GM12878 (cell line): ENCODE measurements around the gene ASIC3. TPM values are rescaled to one million over a fixed set of nuclear protein-coding genes. Genes with fewer than 3 reads are reported as not detected.

Experiments
- ATAC-seq: fragments of 200-7000 bp; cut with Tn5 transposase; 3 replicates; pipeline ENCODE4 v1.9.1; 2020; ENCODE audit warnings: mild to moderate bottlenecking, moderate library complexity
- BruUV-seq: library from RNA; stranded (reverse); fragments of 400-500 nt; replicated peaks from 2 replicates; lab custom pipeline; 2021; lab: Mats Ljungman, UMichigan
- CTCF ChIA-PET: fragments of 300-600 bp; sonication (Branson Sonifier 250); formaldehyde crosslinking; extraction: SDS; loops from one replicate; lab custom pipeline; 2021; ENCODE audit warnings: inconsistent platforms; lab: Yijun Ruan, JAX
- POLR2A ChIA-PET: fragments of 350-600 bp; formaldehyde crosslinking; extraction: SDS; loops from one replicate; lab custom pipeline; 2021; ENCODE audit warnings: inconsistent platforms; lab: Charles Lee
- RAD21 ChIA-PET: fragments of 300-600 bp; sonication (Branson Sonifier 250); formaldehyde crosslinking; loops from one replicate; lab custom pipeline; 2023; ENCODE audit warnings: antibody characterized with exemption; ENCODE audit not compliant: unreplicated experiment; lab: Charles Lee
- SMC1A ChIA-PET: fragments of 300-600 bp; sonication (Branson Sonifier 250); formaldehyde crosslinking; loops from one replicate; lab custom pipeline; 2023; ENCODE audit not compliant: unreplicated experiment, uncharacterized antibody; lab: Charles Lee
- DNase-seq: peaks from one replicate; pipeline ENCODE4 v3.0.0-alpha.2; 2011; ENCODE audit warnings: low read depth, low spot score
- FAIRE-seq: peaks from 3 replicates; lab custom pipeline; 2011; peaks lifted over from hg19 to GRCh38; lab: Jason Lieb, UNC
- H2AFZ ChIP-seq: 2 replicates; pipeline ENCODE4 v1.6.0; 2011; ENCODE audit warnings: low read depth, low read length, control low read depth; ENCODE audit not compliant: control insufficient read depth
- H3K27ac ChIP-seq: 2 replicates; pipeline ENCODE4 v1.5.1; 2011; ENCODE audit warnings: control low read depth; ENCODE audit not compliant: control insufficient read depth, insufficient read depth
- H3K27me3 ChIP-seq, 2 experiments: replicated peaks in 1 of 2; 2 replicates each; pipeline versions ENCODE4 v1.6.0 to v1.6.1; 2011; ENCODE audit warnings: low read length in 1 of 2; ENCODE audit not compliant: control insufficient read depth in 2 of 2, insufficient read depth in 2 of 2
- H3K36me3 ChIP-seq, 2 experiments: 2 replicates each; pipeline ENCODE4 v1.5.1; 2011; ENCODE audit warnings: low read length in 1 of 2; ENCODE audit not compliant: control insufficient read depth in 2 of 2, insufficient read depth in 2 of 2
- H3K4me1 ChIP-seq: 2 replicates; pipeline ENCODE4 v1.6.1; 2011; ENCODE audit warnings: mild to moderate bottlenecking, low read length, moderate library complexity, mixed read lengths; ENCODE audit not compliant: control insufficient read depth, insufficient read depth
- H3K4me2 ChIP-seq: 2 replicates; pipeline ENCODE4 v1.6.0; 2011; ENCODE audit warnings: control low read depth; ENCODE audit not compliant: control insufficient read depth, insufficient read depth
- H3K4me3 ChIP-seq: fragments of 200-600 bp; sonication (generic); 2 replicates; pipeline ENCODE4 v1.5.1; 2016
- H3K79me2 ChIP-seq: 2 replicates; pipeline ENCODE4 v1.6.0; 2011; ENCODE audit warnings: low read length; ENCODE audit not compliant: control insufficient read depth, insufficient read depth
- H3K9ac ChIP-seq: 2 replicates; pipeline ENCODE4 v1.8.0; 2011; ENCODE audit warnings: low read length, control low read depth, mixed read lengths; ENCODE audit not compliant: control insufficient read depth, insufficient read depth
- H3K9me3 ChIP-seq: replicated peaks from 3 replicates; pipeline ENCODE4 v1.5.1; 2011; ENCODE audit warnings: mild to moderate bottlenecking, low read length; ENCODE audit not compliant: control insufficient read depth, insufficient read depth
- H4K20me1 ChIP-seq: 2 replicates; pipeline ENCODE4 v1.6.0; 2011; ENCODE audit not compliant: control insufficient read depth, insufficient read depth
- ASH2L ChIP-seq: fragments of 300-600, 200-600 bp; sonication (generic); IDR thresholded peaks from 2 replicates; pipeline ENCODE4 v1.6.1; 2017; ENCODE audit warnings: low read depth, mild to moderate bottlenecking, borderline replicate concordance
- ATF7 ChIP-seq: fragments of 450-650 bp; IDR thresholded peaks from 2 replicates; pipeline ENCODE4 v1.6.1; 2016; ENCODE audit warnings: low read depth, mild to moderate bottlenecking
- DPF2 ChIP-seq: fragments of 450-650 bp; IDR thresholded peaks from 2 replicates; pipeline ENCODE4 v1.6.1; 2017; ENCODE audit warnings: mild to moderate bottlenecking
- E2F8 ChIP-seq: fragments of 450-650 bp; IDR thresholded peaks from 2 replicates; pipeline ENCODE4 v1.6.1; 2018; ENCODE audit warnings: mild to moderate bottlenecking, low read depth, moderate library complexity; ENCODE audit not compliant: partially characterized antibody
- EED ChIP-seq: sonication (generic); IDR thresholded peaks from 2 replicates; pipeline ENCODE4 v1.6.1; 2016; ENCODE audit warnings: antibody characterized with exemption, low read depth
- FOS ChIP-seq: IDR thresholded peaks from 3 replicates; pipeline ENCODE4 v1.6.1; 2011; ENCODE audit warnings: borderline replicate concordance; ENCODE audit not compliant: insufficient read length; ENCODE audit errors: extremely low read depth
- FOXM1 ChIP-seq: IDR thresholded peaks from 2 replicates; pipeline ENCODE4 v1.6.1; 2012; ENCODE audit warnings: low read depth, mild to moderate bottlenecking, inconsistent platforms, low read length, moderate library complexity
- IRF4 ChIP-seq: IDR thresholded peaks from 2 replicates; pipeline ENCODE4 v1.6.1; 2011; ENCODE audit warnings: low read depth, low read length
- MAX ChIP-seq: IDR thresholded peaks from 2 replicates; pipeline ENCODE4 v1.6.1; 2012; ENCODE audit warnings: low read depth, low read length, improper control_type of control experiment
- MEF2B ChIP-seq: fragments of 450-650 bp; IDR thresholded peaks from 2 replicates; pipeline ENCODE4 v1.6.1; 2018; ENCODE audit warnings: mild to moderate bottlenecking, moderate library complexity; ENCODE audit not compliant: partially characterized antibody, poor library complexity, severe bottlenecking
- MXI1 ChIP-seq: fragments of 150-350 bp; IDR thresholded peaks from 2 replicates; pipeline ENCODE4 v1.6.1; 2011; ENCODE audit warnings: low read depth, mild to moderate bottlenecking, inconsistent platforms, low read length, improper control_type of control experiment
- NR2C2 ChIP-seq: IDR thresholded peaks from 2 replicates; pipeline ENCODE4 v1.6.1; 2011; ENCODE audit warnings: borderline replicate concordance, low read depth; ENCODE audit not compliant: control insufficient read depth, insufficient read length
- PAX8 ChIP-seq: fragments of 450-650 bp; IDR thresholded peaks from 2 replicates; pipeline ENCODE4 v1.6.1; 2017; ENCODE audit warnings: mild to moderate bottlenecking, moderate library complexity
- RELA ChIP-seq: fragments of 450-650 bp; IDR thresholded peaks from 2 replicates; pipeline ENCODE4 v1.8.0; 2014; ENCODE audit warnings: borderline replicate concordance; ENCODE audit not compliant: partially characterized antibody
- RELB ChIP-seq: fragments of 450-650 bp; IDR thresholded peaks from 2 replicates; pipeline ENCODE4 v1.6.1; 2017; ENCODE audit warnings: low read depth, mild to moderate bottlenecking, moderate library complexity
- TCF12 ChIP-seq: IDR thresholded peaks from 2 replicates; pipeline ENCODE4 v1.6.1; 2011; ENCODE audit warnings: low read depth, mild to moderate bottlenecking, low read length
- ZNF207 ChIP-seq: fragments of 450-650 bp; IDR thresholded peaks from 2 replicates; pipeline ENCODE4 v1.6.1; 2014; ENCODE audit warnings: antibody characterized with exemption, mild to moderate bottlenecking, borderline replicate concordance
- ZNF24 ChIP-seq: fragments of 450-650 bp; IDR thresholded peaks from 2 replicates; pipeline ENCODE4 v1.6.1; 2017; ENCODE audit warnings: antibody characterized with exemption, mild to moderate bottlenecking
- WGBS: methylation state at CpG from one replicate; pipeline ENCODE4 v1.1.6; 2016; ENCODE audit warnings: low lambda C conversion rate; ENCODE audit not compliant: insufficient replicate concordance, insufficient coverage; ENCODE audit errors: missing lambda C conversion rate; 5-methylcytosine and 5-hydroxymethylcytosine counted together
- in situ Hi-C: fragments of 300-500 bp; cut with MboI; formaldehyde crosslinking; loops from 9 replicates; pipeline ENCODE4 v1.14.3; 2018; ENCODE audit warnings: mixed read lengths
- intact Hi-C: fragments of 100-400 bp; cut with micrococcal nuclease; formaldehyde crosslinking; loops from one replicate; pipeline ENCODE4 v1.14.2; 2022; ENCODE audit not compliant: unreplicated experiment
- polyA plus RNA-seq, 11 experiments: library from polyadenylated mRNA; depleted of rRNA in 4 of 11; unstranded in 6 of 11; stranded (reverse) in 5 of 11; fragments of >200 nt; fragmentation: Nextera tagmentation in 4 of 11; fragmentation: Illumina TruSeq in 1 of 11; extraction: Ambion mirVana in 4 of 11; extraction: Trizol in 1 of 11; gene quantifications; 1 replicate in 1 of 11; 2 replicates in 10 of 11; pipeline versions ENCODE4 v1.2.1 to v1.2.3, GENCODE V29; 2011 to 2016; ENCODE audit warnings: inconsistent platforms in 2 of 11, missing spikeins in 2 of 11, low read depth in 1 of 11
- total RNA-seq, 4 experiments: library from RNA; depleted of rRNA in 3 of 4; stranded (reverse); fragments of >200 nt in 3 of 4; fragmentation: Illumina TruSeq in 1 of 4; extraction: Trizol in 1 of 4; gene quantifications; 2 replicates each; pipeline versions ENCODE4 v1.2.1 to v1.2.3, GENCODE V29; 2013 to 2021

Gene ASIC3
- total and polyA plus RNA-seq, 10 of the 15 experiments (the other 5 are each of a cell fraction or from before 2014, with no cell fraction given), result 0.07 to 1.0 (median 0.44) TPM; not detected in 4

- Histone ChIP-seq H3K79me2 (no peaks in the 10 kb centered on the region; the same call in 1 of the 2 replicates), H3K9me3 (no peaks in the 10 kb centered on the region), H3K4me1 (peaks cover 4% of the 10 kb centered on the region), H3K4me3 (peak within 1 kb of the TSS; percentile 81), H3K27me3 (no peaks in the 10 kb centered on the region; a peak in 1 of 4 replicates), H2AFZ (peak within 1 kb of the TSS; percentile 90), H3K27ac (peak within 1 kb of the TSS; percentile 47), H3K9ac (peak within 1 kb of the TSS; percentile 42), H3K4me2 (peak within 1 kb of the TSS; percentile 70), H4K20me1 (no peaks in the 10 kb centered on the region), H3K36me3 (peaks cover 0 to 3% of the 10 kb centered on the region in 2 experiments; a peak in 1 of 4 replicates)
- peak; percentile 98 for DNase-seq
- ChIA-PET SMC1A (interaction anchor here (0.7 to 2.3 kb wide), 8 partner anchors 10 to 748 kb away, joined by 3 to 16 read pairs (median 4); partner anchors contain the start of genes ABCF2 and AGAP3), POLR2A (interaction anchor here (0.5 to 2.4 kb wide), 6 partner anchors 30 to 1845 kb away, joined by 3 to 14 read pairs (median 3); partner anchors contain the start of genes FASTK and TMUB1), CTCF (interaction anchor here (0.7 to 6.0 kb wide), 15 partner anchors 10 to 250 kb away, joined by 3 to 35 read pairs (median 4); partner anchors contain the start of genes ABCF2 and CDK5), RAD21 (interaction anchor here (0.7 to 1.5 kb wide), 9 partner anchors 18 to 199 kb away, joined by 3 to 10 read pairs (median 3); partner anchors contain the start of gene FASTK)
- FAIRE-seq, result peak; percentile 99
- TSS peak; percentile 92 for BruUV-seq
- under 1% methylated on average over 53 of the region's 53 CpGs for WGBS
- ATAC-seq, result peak; percentile 96
- in situ Hi-C loops (no loop called here), intact Hi-C loops (loop anchor here (1.0 to 2.0 kb wide), 3 partner anchors 30 to 82 kb away; partner anchors contain the start of gene TMUB1)
- TF ChIP-seq ZNF207 (peak; percentile 81; the same call in 1 of the 2 replicates), RELB (peak; percentile 97), PAX8 (no peak), MEF2B (peak; percentile 29), EED (peak; percentile 42; the same call in 1 of the 2 replicates), MAX (peak; percentile 30; the same call in 1 of the 2 replicates), FOS (peak; percentile 96), MXI1 (peak; percentile 83), DPF2 (peak; percentile 95), E2F8 (no peak), ATF7 (no peak; the same call in none of the 2 replicates), IRF4 (no peak), RELA (no peak), ASH2L (no peak), ZNF24 (no peak), TCF12 (peak; percentile 82; the same call in 1 of the 2 replicates), FOXM1 (peak; percentile 26; the same call in 1 of the 2 replicates), NR2C2 (no peak)
Measured at GRCh38 chr7:151028131-151028947, 20.0 kb upstream of the ASIC3 start, which contains the start of gene ABCB8. Gene ABCB8, plus strand, starts transcription at chr7:151028450. Its CDS starts 66 bp downstream, at chr7:151028516.
